ENCODE data around the gene PRICKLE3.
A peak's percentile ranks its signal among the peaks of the same experiment; 100 is the strongest.

The PRICKLE3 gene, protein sequence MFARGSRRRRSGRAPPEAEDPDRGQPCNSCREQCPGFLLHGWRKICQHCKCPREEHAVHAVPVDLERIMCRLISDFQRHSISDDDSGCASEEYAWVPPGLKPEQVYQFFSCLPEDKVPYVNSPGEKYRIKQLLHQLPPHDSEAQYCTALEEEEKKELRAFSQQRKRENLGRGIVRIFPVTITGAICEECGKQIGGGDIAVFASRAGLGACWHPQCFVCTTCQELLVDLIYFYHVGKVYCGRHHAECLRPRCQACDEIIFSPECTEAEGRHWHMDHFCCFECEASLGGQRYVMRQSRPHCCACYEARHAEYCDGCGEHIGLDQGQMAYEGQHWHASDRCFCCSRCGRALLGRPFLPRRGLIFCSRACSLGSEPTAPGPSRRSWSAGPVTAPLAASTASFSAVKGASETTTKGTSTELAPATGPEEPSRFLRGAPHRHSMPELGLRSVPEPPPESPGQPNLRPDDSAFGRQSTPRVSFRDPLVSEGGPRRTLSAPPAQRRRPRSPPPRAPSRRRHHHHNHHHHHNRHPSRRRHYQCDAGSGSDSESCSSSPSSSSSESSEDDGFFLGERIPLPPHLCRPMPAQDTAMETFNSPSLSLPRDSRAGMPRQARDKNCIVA

GRCh38 chrX:49186125-49187027 is at the start of gene PRICKLE3:
PRICKLE3 (minus strand) TSS chrX:49186373; CDS start chrX:49186297, 76 bp downstream.
- no peak for DNase-seq

GRCh38 chrX:49233887-49234555 is 47.8 kb upstream of the PRICKLE3 start:
- DNase-seq, result no peak

DNA sequence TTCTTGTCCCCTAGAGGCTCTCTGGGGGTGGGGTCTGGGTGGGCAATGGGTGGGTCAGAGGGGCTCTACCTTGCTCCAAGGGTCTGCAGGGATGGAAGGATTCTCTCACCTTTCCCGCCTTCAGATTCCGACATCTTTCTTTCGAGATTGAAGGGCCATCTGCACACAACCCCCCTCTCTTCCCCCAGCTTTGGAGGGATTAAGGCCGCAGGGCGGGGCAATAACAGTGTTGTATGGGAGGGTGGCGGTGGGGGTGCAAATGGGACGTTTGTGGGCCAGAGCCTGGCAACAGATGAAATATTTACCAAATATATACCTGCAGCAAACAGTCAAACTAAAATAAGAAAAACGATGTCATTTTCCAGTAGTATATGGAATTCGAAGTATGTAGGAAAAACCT is 47.0 kb upstream of the PRICKLE3 start, which contains the start of gene CACNA1F:
CACNA1F (minus strand) TSS at position 165 of the 400 bp plus-strand sequence; CDS start at position 134, 31 bp downstream.
- no peak for DNase-seq

- no peak for DNase-seq
Observed at GRCh38 chrX:49232525-49232924, 46.4 kb upstream of the PRICKLE3 start.

- DNase-seq, result no peak
Observed at GRCh38 chrX:49231333-49232000, 45.3 kb upstream of the PRICKLE3 start.

DNA sequence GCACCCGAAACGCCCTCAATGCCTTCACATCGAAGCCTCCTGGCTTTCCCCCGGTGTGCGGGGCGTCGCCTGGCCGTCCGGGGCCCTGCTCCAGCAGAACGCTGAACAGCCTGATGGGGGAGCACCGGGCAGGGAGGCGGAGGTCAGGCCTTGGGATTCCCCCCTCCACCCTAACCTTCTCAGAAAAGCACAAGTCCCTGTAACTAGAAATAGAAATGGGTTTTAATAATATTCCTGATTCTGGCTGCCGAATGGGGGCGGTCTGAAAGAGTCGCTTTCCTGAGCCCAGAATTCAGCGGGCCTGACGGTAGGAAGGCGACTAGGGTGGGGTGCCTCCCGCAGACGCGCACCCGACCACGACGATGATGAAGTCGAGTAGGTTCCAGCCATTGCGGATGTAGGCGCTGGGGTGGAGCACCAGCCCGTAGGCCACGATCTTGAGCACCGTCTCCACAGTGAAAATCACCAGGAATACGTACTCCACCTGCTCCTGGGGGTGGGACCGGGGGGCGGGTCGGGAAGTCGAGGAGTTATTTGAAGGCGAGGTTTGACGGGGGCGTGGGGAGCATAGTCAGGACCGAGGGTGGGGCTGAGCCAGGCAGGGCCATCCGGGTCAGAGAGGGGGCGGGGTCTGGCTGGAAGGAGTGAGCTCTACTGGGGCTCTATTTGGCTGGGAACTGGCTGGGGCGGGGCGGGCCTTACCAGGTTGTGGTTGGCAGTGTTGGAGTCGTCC is 44.5 kb upstream of the PRICKLE3 start:
- DNase-seq, result no peak

DNA sequence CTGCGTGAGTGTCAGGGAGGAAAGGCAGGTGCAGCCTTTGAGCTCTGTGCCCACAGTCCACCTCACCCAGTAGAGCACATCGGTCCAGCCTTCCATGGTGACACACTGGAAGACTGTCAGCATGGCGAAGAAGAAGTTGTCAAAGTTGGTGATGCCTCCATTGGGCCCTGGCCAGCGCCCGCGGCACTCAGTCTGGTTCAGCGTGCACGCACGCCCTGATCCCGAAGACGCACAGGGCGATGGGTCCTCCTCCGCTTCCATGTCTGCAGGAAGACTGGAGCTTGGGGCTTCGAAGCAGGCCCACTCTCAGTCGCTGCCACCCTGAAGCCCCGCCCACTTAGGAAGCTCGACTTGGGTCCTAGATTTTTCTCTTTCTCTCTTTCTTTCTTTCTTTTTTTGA is 42.0 kb upstream of the PRICKLE3 start:
- DNase-seq, result no peak

DNA sequence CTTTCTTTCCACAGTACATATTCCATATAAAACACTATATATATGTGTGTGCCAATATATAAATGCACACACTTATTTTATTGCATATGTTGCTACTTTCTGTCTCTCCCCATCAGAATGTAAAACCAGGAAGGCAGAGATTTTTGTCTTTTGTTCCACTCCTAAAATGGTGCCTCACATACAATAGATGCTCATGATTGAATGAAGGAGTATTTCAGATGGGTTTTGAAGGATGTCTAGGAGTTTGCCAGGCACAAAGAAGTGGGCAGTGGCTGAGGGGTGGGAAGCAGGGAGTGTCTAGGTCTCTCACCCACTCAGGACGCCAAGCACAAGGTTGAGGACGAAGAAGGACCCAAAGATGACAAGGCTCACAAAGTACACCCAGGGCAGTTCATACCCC is 41.6 kb upstream of the PRICKLE3 start:
- DNase-seq, result no peak

- no peak for DNase-seq
Observed at GRCh38 chrX:49226946-49227345, 40.8 kb upstream of the PRICKLE3 start.

DNA sequence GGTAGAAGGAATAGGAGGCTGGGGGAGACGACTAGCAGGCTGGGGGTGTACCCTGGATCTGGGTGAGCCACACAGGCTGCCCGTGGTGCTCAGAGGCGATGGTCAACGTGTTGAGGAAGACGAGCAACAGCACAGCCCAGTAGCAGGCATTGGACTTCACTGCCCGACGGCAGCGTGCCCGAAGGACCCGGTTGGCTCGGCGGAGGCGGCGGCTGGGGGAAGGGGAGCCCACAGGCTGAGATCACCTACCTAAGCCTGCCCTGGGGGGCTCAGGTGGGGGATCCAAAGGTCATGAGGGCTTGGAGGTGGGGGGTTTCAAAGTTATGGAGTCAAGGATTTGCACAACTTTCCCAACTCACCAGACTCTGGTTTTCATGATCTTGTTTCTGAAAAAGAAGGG is 39.7 kb upstream of the PRICKLE3 start:
- no peak for DNase-seq

- no peak for DNase-seq
Observed at GRCh38 chrX:49221868-49222267, 35.7 kb upstream of the PRICKLE3 start.

- no peak for DNase-seq
Observed at GRCh38 chrX:49220100-49220499, 33.9 kb upstream of the PRICKLE3 start.

- no peak for DNase-seq
Observed at GRCh38 chrX:49214996-49215526, 28.9 kb upstream of the PRICKLE3 start.

DNA sequence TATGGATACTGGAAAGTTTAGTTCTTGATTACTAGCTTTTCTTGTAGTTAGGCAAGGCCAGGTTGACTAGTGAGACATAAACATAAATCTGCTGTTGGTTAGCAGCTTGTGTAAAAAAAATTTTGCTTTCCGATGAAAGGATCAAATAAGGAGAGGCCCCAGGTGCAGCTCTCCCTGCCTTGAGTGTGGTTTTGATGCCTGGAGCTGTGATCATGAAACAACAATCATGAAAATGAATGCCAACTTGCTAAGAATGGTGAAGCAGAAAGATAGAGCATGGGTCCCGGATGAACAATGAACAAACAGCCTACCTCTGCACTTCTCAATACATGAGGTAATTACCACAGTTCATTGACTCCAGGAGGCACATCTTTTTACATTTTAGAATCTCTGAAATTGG is 28.2 kb upstream of the PRICKLE3 start:
- no peak for DNase-seq

DNA sequence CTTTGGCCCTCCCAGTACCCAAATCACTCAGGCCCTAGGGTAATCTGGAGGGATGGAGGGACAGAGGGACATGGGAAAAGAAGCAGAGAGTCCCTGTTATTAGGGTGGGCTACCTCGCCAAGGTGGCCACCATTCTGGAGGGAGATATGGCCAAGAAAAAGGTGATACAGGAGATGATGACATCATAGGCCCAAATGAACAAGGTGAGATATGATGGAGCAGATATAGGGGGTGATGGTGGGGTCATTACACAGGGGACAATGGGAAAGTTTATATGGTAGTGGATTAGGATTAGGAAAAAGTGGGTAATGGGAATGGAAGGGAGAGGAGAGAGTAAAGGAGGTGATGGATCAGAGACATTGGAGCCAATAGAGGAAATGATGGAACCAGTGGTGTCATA is 26.7 kb upstream of the PRICKLE3 start:
- DNase-seq, result no peak

GRCh38 chrX:49212209-49212608 is 26.0 kb upstream of the PRICKLE3 start:
- DNase-seq, result no peak

GRCh38 chrX:49211074-49211473 is 24.9 kb upstream of the PRICKLE3 start:
- no peak for DNase-seq

DNA sequence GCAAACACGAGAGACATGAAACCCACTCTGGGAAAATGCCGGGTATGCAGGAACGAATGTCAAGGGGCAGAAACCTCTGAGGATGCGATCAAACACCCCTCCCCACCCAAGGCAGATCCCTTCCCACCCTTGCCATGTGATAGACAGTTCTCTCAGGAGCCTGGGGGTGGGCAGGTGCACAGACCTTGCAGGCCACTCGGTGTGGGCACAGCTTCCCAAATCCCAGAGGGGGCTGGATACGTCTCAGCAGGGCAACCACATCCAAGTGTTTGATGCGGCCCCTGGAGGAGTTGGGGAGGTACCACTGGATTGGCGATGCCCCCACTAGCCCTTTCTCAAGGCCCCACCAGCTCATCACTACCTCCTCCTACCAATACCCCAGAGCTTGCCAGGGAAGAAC is 24.2 kb upstream of the PRICKLE3 start:
- DNase-seq, result no peak

- peak; percentile 42 for DNase-seq
Observed at GRCh38 chrX:49209434-49210251, 23.5 kb upstream of the PRICKLE3 start.

DNA sequence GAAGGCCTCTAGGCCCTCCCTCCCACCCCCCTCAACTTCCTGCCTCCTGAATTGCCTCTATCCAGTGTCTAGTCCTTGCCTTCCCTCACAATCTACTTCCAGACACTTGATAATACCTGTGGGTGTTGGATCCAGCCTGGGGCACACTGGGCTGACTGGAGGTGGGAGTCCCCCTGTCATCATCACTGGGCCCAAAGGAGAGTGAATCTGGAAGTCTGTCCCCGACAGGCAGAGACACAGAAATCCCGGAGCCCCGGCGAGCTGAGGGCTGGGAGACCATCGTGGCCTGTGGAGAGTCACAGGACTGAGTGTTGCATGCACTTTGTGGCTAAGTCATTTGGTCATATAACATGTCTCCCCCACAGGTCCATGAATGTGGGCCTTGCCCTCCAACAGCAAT is 22.2 kb upstream of the PRICKLE3 start:
- DNase-seq, result no peak
